GM12874 (cell line): ENCODE data around the gene NCF2.

Experiments
- CTCF ChIP-seq: IDR thresholded peaks from 2 replicates; pipeline ENCODE4 v1.5.1; 2011; ENCODE audit warnings: low read depth, mild to moderate bottlenecking, control low read depth, low read length, moderate library complexity; ENCODE audit not compliant: insufficient read depth

The NCF2 gene

GRCh38 chr1:183533617-183534174 lies 56.6 kb downstream of the NCF2 start:
- TF ChIP-seq CTCF = no peak

- no peak for TF ChIP-seq CTCF
Observed at GRCh38 chr1:183528577-183528976, 61.7 kb downstream of the NCF2 start.

GRCh38 chr1:183522104-183522503 lies 68.2 kb downstream of the NCF2 start:
- TF ChIP-seq CTCF = no peak

- TF ChIP-seq CTCF = no peak
Observed at GRCh38 chr1:183520379-183520778, 69.9 kb downstream of the NCF2 start.

DNA sequence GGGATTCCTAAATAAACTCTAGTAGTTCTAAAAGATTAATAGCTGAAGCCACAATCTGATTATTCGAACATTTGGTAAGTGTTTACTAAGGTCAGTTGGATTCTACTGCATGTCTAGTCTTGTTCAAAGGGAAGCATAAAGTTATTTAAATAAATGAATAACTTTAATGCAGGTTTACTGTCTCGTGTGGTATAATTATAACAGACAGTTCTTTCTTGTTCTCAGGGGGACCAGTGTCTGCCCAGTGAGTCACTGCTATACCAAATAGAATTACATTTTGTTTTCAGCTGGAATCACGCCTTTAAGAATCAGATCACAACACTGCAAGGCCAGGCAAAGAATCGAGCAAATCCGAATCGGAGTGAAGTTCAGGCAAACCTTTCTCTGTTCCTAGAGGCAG lies 72.9 kb downstream of the NCF2 start:
- TF ChIP-seq CTCF = no peak

- no peak for TF ChIP-seq CTCF
Observed at GRCh38 chr1:183516725-183517124, 73.5 kb downstream of the NCF2 start.

DNA sequence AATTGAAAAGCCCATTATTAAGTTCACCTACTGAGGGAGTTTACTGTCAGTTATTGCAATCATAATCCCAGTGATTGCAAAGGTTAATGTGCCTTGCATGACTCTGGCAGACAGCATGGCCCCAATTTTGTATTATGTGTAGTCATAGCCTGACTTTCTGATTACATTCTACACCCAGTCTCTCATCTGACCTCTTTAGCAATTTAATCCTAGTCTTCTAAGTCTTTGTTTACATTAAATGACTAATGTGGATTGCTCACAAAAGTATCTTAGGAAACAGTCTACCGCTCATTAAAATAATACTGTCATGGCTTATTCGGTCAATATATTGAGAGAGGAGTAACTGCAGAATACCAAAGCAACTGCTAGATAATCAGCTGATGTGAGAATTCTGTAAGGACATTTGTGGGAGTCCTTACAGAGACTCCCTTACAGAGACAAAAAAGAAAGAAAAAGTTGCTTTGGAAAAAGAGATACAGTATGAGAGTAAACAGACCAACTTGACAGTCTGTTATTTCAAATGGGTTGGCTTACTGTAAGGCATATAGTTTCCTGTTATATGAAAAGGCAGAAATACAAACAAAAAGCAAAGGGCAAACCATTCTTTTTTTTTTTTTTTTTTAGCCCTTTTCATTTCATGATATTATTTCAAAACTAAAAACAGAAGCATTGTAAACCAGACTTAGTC lies 75.1 kb downstream of the NCF2 start:
- no peak for TF ChIP-seq CTCF
